Stimulated activated CD4-positive, alpha-beta T cell treated with anti-CD3 and anti-CD28 coated beads, Interleukin-1b, Interleukin-23, amount 100 ng/mL, for 1 hour (primary cell): ENCODE data around the gene PTGES2.

Experiments
- DNase-seq, 2 donors: peaks; one replicate each; pipeline ENCODE4 v3.0.0-alpha.2; 2020; ENCODE audit warnings: low read depth in 2 of 2

Gene PTGES2

DNA sequence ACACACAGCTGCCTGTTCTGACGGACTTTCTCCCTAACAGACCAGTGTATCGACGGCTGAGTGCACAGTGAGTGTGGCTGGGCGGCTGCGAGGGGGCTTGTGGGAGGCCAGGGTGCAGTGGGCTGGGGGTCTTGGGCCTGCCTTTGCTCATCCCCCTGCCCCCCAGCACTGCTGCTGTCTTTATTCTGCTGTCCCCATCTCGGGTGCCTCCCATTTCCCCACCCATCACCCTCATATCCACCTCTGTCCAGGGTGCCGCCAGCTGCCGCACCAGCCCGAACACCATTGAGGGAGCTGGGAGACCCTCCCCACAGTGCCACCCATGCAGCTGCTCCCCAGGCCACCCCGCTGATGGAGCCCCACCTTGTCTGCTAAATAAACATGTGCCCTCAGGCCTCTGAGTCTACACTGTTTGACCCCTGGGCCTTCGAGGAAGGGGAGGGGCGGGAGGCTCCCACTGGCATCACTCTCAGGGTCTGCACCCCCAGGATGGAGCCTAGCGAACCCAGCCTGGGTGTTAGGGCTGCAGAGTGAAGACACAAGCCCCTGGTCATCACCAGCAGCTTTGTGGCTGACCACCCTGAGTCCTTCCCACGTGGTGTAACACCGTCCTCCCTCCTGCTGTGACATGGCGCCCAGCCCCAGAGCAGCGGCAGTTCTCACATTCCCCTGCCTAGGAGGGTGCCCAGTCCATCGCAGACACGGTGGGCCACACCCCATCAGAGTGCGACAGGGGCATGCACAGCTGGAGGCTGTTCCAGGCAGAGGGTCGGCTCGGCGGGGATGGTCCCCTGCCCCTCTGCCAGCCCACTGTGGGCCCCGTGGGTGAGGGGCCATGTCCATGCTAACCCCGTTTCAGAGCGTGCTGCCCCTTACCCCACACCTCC lies 25.8 kb upstream of the PTGES2 start:
- no peak for DNase-seq

DNA sequence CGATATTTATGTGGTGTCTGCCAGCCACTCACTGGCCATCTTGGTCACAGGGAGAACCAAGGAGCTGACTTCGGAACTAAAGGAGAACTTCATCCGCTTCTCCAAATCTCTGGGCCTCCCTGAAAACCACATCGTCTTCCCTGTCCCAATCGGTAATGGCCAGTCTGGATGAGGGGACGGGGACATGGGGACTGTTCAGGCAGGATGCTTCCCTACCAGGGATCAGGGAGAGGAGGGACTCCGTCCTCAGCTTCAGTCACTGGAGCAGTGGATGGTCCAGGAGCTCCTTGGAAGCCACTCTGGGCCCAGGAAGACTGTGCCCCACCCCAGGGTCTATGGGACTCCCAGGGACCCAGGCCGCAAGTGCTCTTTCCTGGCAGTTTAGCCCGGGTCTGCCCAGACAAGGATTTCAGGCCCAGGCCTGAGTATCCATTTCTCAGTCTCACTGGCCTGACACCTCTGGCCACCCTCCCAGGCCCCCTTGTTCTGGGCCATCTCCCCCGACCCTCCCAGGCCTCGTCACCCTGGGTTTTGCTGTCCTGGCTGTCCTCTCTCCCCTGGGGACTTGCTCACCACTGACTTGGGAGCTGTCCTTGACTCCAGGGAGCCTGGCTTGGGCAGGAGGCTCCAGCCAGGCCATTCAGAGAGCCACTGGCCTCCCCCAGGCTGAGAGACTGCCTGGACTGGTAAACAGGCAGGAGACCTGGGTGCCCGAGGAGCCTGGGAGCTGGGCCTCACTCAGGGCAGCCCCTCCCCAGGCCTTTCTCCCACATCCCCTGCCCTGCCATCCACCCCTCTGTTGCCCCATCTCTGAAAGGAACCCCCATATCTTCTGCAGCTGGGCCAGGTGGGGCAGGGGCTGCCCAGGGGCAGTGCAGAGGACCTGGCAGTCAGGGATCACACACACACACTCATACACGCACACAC lies 24.9 kb upstream of the PTGES2 start:
- no peak for DNase-seq

DNA sequence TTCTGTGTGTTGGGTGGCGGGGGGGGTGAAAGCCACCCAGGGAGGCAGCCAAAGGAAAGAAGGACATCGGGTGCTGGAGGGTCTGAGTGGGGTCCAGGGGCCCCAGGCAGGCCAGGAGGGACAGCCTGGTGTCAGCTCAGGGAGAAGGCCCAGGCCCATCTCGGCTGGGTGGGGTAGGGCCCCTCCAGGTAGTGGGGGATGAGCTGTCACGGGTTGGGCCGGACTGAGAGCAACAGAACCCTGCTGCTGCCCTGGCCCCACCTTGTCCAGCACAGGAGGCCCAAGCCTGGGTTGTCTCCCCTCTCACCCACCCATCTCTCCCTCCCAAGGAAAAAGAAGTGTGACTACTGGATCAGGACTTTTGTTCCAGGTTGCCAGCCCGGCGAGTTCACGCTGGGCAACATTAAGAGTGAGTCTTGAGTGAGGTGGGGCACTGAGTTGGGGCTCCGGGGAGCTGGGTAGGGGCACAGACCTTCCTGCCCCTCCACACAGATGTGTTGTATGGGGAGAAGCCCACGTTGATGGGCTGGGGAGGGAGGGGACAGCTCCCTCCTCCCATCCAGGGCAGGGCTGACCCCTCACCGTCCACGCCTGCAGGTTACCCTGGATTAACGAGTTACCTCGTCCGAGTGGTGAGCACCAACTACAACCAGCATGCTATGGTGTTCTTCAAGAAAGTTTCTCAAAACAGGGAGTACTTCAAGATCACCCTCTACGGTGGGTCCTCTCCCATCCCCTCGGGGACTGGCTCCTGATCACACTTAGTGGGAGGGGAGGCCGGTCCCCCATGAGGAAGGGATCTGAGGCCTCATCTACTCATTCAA lies 24.0 kb upstream of the PTGES2 start:
- DNase-seq, result no peak

DNA sequence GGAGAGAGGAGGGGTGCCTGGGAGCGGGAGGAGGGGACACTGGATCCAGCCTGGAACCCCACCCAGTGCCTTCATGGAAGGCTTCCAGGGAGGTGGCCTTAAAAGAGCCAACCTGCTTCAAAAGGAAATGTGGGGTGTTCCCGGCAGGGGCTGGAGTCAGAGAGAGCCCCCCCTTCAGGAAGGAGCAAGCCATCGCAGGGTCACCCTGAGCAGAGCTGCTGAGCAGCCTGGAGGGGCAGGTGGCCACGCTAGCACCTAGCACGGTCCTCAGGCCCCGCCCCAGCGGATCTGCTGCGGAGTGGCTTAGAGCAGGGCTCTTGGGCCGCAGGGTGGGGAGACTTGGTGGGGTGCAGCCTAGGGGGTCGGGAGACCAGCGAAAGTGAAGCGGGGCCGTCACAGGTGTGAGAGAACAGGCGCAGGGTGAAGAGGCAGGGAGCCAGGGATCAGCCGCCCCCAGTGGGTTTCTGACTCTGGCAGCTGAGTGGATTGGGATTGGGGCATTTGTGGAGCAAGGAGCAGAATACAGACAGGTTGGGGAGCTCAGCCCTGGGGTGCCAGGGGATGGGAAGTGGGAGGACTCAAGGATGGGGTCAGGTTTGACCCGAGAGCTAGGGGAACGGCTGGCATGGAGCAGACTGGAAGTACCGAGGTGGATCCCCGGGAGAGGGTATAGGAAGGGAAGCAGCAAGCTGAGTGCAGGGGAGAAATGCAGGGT lies 23.2 kb upstream of the PTGES2 start:
- DNase-seq, result no peak

DNA sequence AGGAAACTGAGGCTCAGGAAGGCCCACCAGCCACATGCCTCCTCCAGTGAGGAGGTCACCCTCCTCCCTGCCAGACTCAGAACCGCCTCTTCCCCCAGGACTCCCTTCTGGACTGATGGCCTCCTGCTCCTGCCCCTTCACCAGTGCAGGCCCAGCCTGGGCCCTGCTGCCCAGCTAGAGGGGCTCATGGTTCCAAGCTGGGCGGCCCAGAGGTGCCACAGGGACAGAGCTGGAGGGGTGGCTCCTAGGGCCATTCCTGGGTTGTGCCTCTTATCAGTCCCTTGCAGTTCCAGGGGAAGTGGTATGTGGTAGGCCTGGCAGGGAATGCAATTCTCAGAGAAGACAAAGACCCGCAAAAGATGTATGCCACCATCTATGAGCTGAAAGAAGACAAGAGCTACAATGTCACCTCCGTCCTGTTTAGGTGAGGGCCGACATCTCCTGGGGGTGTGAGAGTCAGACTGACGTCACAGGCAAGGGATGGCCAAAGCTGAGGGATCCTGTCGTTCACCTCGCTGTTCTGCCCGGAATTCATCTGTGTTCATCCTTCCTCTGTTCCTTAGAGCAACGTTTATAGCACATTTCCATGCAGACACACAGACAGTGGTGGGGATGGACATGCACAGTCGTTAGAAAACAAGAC lies 22.5 kb upstream of the PTGES2 start:
- no peak for DNase-seq

DNA sequence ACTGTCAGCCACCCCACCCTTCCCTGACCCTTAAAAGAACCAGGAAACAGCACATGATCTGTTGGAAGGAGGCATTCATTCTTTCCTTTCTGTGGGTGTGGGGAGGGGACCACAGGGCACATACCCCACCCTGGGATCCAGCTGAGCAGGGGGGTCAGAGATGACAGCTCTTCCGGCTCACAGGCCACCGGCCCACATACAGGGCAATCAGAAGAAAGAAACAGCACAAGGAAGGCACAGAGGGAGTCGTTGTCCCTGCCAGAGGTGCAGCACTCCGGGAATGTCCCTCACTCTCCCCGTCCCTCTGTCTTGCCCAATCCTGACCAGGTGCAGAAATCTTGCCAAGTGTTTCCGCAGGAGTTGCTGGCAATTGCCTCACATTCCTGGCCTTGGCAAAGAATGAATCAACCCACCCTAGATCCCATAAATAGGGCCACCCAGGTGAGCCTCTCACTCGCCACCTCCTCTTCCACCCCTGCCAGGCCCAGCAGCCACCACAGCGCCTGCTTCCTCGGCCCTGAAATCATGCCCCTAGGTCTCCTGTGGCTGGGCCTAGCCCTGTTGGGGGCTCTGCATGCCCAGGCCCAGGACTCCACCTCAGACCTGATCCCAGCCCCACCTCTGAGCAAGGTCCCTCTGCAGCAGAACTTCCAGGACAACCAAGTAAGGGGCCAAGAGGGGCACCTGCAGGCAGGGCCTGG lies 21.6 kb upstream of the PTGES2 start, which contains the start of gene LCN2:
TSS of gene LCN2 (plus strand) at position 453 of the 701 bp plus-strand sequence. CDS start at position 526, 73 bp downstream.
- no peak for DNase-seq

DNA sequence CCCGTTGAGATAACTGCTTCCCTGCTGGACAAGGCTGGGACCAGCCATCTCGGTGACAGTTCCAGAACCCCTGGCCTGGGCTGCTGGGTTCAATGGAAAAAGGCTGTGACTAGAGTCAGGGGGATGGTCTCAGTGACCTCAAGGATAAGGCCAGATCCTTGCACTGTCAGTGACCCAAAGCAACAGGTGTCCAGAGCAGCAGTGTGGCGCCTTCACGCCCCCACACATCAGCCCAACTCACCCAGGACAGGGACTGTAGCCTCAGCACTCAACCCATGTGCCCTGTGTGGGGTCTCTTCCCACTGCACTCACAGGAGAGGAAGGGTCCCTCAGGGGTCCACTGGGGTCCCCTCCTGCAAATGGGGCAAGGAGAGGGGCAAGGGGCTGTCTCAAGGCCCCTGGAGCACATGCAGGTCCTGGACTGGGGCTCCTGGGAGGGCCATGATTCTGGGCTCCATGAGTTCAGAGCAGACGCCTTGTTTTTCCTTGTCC lies 21.0 kb upstream of the PTGES2 start:
- DNase-seq, result no peak

DNA sequence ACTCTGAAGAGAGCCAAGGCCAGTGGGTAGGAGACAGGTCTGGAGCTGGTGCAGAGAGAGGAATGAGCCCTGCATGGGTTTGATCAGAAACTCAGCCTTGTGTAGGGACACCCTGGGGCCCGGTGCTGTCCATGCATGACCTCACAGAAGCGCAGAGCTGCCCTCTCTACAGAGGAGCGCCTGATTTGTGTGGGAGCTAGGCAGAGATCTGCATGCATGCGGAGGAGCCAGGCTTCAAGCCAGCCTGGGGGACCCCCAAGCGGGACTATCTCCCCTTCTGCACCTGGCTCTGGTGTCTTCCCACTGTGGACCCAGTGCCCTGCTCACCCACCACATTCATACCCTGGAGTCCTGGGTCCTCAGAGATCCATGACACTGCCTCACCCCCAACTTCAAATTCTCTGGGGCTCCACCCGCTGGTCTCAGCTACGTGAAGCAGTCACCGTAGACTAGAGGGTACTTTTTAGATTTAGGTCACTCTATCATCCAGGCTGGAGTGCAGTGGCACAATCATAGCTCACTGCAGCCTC lies 19.1 kb upstream of the PTGES2 start:
- DNase-seq, result no peak

DNA sequence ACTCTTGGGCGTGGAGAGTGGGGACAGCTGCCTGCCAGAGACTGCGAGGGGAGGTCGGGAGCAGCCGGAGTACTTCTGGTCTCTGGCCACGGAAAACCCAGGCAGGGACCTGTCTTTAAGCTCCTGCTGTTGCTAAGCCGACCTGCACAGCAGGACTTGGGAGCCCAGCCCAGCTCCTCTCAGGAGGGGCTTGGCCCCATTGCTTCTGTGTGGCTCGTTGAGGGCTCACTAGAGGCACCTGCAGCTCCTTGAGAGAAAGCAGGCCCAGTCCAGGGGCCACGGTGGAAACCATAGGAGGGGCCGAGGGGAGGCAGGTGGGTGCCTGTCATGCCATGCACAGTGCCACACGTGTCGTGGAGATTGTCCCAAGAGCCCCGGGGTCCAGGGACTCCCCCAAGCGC lies 18.4 kb upstream of the PTGES2 start:
- DNase-seq, result no peak

DNA sequence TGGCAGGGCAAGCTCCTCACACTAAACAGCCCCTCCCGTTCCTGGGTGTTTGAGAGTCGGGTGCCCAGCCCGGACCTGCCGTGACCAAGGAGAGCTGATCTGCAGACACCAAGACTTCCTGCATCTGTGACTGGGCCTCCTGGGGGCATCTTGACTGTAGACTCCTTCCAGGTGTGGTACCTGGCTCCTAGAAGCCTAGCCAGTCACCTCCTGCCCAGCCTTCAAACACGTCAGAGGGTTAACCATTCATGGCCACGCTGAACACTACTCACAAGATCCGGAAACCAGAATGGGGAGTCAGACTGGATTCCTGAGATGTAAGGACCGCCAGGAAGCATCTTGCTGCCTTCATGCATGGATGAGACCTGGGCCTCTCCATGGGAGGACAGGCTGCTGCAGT lies 18.0 kb upstream of the PTGES2 start:
- DNase-seq, result no peak

DNA sequence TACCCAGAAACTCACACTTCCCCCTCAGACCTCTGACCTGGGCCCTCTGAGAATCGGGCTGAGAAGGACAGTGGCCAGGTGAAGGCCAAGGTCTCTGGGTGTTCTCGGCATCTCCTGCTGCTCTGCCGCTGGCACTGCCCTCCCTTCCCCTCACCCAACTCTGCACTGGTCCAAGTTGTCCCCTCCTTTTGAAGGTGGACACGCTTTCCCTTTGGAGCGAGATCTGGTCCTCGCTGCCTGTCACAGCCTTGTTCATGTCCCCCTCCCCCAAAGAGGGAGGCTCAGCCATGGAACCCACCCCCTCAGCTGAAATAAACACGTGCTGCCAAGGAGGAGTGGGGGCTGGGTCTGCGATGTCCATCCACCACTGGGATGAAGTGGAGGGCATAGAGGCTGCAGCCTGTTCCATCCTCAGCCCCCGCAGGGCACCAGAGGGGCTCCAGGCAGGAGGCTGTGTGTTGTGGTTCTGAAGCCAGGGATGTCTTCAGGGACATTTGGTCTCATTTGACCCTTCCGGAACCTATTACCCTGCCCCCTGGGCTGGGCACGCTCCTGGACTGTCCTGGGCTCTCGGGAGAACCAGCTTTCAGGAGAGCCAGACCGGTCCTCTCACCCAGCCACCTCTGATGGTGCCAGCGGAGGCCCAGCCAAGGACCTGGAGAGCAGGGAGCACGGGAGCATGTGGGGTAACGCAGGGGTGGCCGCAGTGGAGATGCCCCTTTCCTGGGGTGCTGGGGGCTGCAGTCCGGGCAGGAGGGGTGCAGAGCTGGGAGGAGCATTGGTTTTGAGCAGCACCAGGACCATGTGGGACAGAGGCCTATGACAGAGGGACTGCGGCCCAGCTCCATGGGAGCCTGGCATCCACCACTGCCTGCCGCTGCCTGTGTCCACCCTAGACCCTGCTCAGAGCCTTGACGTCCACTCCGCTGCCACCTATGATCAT lies 17.0 kb upstream of the PTGES2 start:
- DNase-seq, result no peak

DNA sequence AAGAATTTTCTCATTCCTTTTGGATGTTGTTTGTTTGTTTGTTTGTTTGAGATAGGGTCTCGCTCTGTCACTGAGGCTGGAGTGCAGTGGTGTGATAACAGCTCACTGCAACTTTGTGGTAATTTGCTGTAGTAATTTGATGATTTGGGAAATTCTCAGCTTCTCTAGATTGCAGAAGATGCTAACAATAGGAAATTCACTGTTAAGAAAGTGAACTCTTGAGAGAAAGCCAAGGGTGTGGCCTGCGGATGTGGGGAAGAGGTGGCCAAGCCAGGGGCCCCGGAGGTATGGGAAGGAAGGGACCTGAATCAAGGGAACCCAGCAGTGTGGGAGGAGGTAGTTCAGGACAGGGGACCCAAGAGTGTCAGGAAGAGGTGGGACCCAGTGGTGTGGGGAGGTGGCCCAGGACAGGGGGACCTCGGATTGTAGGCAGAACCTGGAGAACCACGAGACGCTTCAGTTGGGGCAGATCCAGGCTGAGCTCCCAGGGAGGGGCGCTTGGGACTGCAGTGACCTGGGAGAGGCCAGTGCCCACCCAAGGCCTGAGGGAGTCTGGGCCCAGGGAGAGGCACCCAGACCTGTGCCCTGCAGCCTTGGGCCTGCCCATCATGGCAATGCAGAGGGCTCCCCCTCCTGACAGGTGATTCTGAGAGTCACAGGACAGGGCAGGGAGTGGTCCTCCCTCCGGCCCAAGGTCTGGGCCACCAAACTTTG lies 16.2 kb upstream of the PTGES2 start:
- DNase-seq, result no peak

DNA sequence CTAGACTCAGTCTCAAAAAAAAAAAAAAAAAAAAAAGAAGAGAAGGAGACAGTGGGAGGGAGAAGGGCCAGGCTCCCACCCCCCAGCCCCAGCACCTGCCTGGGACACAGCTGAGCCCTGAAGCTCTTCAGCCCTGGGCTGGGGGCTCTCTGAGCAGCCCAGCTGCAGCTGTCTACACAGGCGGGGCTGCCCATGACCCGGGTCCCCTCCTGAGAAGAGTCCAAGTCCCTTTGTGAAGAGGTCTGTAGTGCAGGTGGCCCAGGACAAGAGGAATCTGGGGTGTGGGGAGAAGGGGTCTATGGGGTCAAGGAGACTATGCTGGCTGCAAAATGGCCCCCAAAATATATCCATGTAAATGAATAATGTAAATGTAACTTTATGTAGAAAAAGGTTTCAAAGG lies 15.1 kb upstream of the PTGES2 start:
- DNase-seq, result no peak

DNA sequence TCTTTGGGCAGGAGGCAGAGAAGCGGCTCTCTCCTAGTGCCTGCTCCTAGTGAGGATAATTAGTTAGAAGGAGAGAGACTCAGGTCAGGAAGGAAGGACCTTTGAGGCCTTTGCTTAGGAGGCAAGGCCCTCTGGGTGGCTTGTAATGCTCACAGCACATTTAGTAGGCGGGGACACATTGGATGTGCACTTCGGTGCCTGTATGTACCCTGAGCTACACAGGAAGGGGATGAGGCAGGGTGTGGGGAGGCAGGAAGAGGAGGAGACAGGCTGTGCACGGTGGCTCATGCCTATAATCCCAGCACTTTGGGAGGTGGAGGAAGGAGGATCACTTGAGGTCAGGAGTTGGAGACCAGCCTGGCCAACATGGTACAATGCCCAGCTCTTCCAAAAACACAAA lies 14.5 kb upstream of the PTGES2 start:
- DNase-seq, result no peak

DNA sequence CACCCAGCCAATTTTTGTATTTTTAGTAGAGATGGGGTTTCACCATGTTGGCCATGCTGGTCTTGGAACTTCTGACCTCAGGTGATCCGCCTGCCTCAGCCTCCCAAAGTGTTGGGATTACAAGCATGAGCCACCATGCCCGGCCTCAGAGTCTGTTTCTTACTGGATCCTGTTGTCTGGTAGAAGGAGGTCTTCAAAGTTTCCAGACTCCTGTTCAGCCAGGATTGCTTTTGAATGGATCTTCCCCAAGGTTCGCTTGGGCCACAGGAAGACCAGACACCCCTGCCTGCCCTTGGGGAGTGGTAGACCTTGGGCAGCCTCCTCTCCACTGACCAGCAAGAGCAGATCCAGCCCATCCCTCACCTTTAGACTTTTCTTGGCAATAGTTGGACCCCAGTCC lies 14.1 kb upstream of the PTGES2 start:
- DNase-seq, result no peak

DNA sequence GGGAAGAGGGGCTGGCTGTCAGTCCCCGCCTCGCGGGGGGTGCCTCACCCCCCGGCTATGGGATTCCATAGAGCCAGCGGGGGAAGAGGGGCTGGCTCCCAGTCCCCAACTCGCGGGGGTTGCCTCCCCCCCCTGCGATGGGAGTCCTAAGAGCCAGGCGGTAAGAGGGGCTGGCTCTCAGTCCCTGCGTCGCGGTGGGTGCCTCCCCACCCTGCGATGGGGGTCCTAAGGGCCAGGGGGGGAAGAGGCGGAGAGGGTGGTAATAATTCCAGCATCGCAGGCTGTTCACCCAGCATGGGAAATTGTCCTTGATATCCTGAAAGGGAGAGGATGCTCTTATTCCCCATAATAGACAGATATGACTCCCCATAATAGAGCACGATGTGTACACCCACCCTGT lies 12.1 kb upstream of the PTGES2 start:
- no peak for DNase-seq

DNA sequence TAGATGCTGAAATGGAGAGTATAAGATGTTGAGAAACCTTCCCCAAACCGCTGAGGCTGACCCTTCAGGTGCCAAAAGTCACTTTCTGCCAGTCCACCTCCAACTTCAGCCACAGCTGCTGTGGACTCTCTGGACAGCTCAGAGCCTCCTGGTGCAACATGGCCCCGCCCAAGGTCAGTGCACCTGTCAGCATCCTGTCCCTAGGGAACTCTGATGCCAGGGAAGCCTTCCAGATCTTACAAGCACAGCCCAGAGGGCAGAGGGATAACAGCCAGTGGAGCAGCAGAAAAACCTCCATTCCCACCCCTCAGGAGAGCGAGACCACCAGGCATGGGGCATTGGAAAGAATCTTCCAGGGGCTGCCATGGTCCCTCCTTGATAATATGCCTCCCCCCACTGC lies 10.5 kb upstream of the PTGES2 start:
- no peak for DNase-seq
